HG02678 (cell line): Measurements from ENCODE around the gene BBC3.
"Not testable (repeated sequence)": the region's sequence is repeated elsewhere in the genome, so short reads cannot be mapped to it uniquely, and the experiment has no call there.

Experiments used
- ATAC-seq: cut with Tn5 transposase; IDR thresholded peaks from one replicate; pipeline ENCODE4 v1.9.1; 2021; ENCODE audit warnings: mild to moderate bottlenecking, moderate library complexity; ENCODE audit not compliant: unreplicated experiment

The BBC3 gene

GRCh38 chr19:47258895-47259555, 28.0 kb upstream of the BBC3 start:
- ATAC-seq: no peak

- ATAC-seq: no peak
These were observed 27.4 kb upstream of the BBC3 start for GRCh38 chr19:47258434-47258833.

GRCh38 chr19:47257411-47258169, 26.6 kb upstream of the BBC3 start:
- ATAC-seq: no peak

GRCh38 chr19:47256693-47257410, 25.9 kb upstream of the BBC3 start:
- ATAC-seq: peak; percentile 68

- peak; percentile 56 for ATAC-seq
These were observed 25.1 kb upstream of the BBC3 start, which contains the start of gene CCDC9 for GRCh38 chr19:47255879-47256692. Gene CCDC9 (plus strand): TSS chr19:47256525. CDS start chr19:47258401, 1,876 bp downstream.

- no peak for ATAC-seq
These were observed 23.0 kb upstream of the BBC3 start for GRCh38 chr19:47253970-47254369.

- ATAC-seq: no peak
These were observed 22.5 kb upstream of the BBC3 start for GRCh38 chr19:47253467-47253881.

GRCh38 chr19:47253016-47253415, 22.0 kb upstream of the BBC3 start:
- not testable (repeated sequence) for ATAC-seq

GRCh38 chr19:47247308-47247990, 16.4 kb upstream of the BBC3 start:
- no peak for ATAC-seq

- ATAC-seq: peak; percentile 64
These were observed 13.0 kb upstream of the BBC3 start for GRCh38 chr19:47243776-47244547.

- ATAC-seq: no peak
These were observed 12.4 kb upstream of the BBC3 start for GRCh38 chr19:47243364-47243775.

- ATAC-seq: no peak
These were observed 11.0 kb upstream of the BBC3 start for GRCh38 chr19:47241919-47242577.

- no peak for ATAC-seq
These were observed 10.3 kb upstream of the BBC3 start for GRCh38 chr19:47240996-47241918.

- ATAC-seq: no peak
These were observed 9.6 kb upstream of the BBC3 start for GRCh38 chr19:47240556-47240955.

GRCh38 chr19:47239610-47240296, 8.8 kb upstream of the BBC3 start:
- ATAC-seq: no peak

- no peak for ATAC-seq
These were observed 8.2 kb upstream of the BBC3 start for GRCh38 chr19:47239152-47239551.

GRCh38 chr19:47236072-47236675, 5.2 kb upstream of the BBC3 start:
- ATAC-seq: no peak
